Measurements from ENCODE around the gene ARHGEF16.

ARHGEF16 gene

GRCh38 chr1:3469849-3470649 is 15.6 kb downstream of the ARHGEF16 start:
- DNase-seq: no peak

DNA sequence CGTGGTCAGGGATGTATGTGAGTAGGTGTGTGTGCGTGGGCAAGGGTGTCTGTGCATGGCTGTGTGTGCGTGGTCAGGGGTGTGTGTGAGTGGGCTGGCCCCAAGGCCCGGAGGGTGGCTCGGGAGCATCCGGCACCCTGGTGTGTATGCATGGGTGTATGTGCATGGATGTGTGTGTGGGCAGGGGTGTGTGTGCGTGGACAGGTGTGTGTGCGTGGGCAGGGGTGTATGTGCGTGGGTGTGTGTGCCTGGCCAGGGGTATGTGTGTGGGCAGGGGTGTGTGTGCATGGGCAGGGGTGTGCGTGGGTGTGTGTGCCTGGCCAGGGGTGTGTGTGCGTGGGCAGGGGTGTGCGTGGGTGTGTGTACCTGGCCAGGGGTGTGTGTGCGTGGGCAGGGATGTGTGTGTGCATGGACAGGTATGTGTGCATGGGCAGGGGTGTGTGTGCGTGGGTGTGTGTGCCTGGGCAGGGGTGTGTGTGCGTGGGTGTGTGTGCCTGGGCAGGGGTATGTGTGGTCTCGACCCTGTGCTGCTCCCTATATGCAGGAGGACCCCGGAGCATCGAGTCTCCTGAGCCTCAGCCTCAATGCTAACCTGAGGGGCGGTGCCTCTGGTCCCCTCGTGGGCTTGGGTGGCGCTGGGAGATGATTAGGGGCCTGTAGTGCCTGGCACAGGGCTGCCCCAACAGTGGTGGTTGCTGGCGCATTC is 16.3 kb downstream of the ARHGEF16 start:
- no peak for DNase-seq

DNA sequence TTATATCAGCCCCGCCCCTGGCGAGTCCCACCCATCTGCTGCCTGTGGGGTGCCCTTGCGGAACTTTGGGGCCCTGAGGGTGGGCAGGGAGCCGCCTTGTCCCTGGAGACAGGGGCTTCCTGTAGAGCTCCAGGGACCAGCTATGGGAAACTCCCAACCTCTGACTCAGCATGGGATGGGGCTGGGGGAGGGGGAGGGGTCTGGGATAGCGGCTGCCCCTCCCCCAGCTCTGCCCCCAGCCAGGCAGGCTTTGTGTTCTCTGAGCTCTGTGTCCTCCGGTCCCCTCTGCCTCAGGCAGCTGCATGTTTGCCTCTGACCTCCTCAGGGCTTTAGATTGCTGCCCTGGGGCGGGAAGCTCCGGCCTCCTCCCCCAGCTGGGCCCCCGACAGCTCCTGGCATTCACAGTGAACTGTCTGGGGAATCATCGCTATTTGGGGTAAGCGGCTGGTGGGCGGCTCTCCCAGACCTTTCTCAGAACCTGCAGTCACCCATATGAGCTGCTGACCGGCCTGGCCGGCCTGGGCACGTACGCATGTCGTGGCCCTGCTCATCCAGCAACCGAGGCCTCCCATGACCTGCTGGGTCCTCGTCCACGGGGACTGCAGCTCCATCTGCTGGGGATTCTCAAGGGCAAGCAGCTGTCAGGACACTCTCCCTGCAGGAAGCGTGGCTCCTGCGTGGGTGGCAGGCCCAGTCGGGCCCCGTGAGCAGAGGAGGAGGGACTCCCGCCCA is 17.1 kb downstream of the ARHGEF16 start:
- peak; percentile 19 to 45 for DNase-seq

GRCh38 chr1:3472088-3472850 is 17.8 kb downstream of the ARHGEF16 start:
- no peak for DNase-seq

DNA sequence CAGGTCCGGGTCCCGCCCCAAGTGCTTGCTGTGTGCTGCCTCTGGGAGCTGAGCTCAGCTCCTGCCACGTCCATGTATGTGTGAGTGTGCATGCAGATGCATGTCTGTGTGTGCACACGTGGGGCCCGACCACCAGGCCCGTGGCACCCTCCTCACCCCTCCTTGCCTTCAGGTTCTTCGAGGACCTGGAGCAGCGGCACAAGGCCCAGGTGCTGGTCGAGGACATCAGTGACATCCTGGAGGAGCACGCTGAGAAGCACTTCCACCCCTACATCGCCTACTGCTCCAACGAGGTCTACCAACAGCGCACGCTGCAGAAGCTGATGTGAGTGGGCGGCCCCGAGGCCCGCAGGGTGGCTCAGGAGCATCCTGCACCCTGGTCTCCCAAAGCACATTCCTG is 18.4 kb downstream of the ARHGEF16 start:
- DNase-seq: no peak

DNA sequence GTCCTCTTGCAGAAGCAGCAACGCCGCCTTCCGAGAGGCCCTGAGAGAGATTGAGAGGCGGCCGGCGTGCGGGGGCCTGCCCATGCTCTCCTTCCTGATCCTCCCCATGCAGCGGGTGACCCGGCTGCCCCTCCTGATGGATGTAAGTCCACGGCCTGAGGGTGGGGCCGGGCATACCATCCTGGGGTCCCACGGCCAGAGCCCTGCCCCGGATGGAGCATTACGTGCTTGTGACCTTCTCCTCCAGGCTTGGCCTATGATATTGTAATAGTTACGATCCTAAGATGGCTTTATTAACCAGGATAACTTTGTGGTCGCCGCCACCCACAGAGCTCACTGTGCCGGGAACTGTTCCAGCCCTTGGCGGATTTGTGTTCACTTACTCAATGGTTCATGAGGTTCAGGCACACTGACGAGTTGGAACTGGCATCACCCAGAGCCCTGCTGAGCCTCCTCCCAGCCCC is 18.9 kb downstream of the ARHGEF16 start:
- DNase-seq: no peak

DNA sequence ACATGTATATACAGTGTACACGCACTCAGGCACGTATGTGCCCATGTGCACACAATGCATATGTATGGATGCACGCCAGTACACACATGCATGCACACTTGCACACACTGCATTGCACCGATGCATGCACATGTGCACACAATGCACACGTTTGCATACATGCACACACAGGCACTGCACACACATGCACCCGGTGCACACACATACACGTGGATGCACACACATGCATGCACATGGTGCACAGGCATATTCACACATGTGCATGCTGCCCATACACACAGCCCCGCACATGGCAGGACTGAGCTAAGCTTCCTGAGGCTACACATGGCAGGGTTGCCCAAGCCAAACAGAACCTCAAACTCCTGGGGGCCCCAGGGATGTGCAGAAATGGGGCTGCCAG is 19.6 kb downstream of the ARHGEF16 start:
- no peak for DNase-seq

- no peak for DNase-seq
Observed at GRCh38 chr1:3474421-3474820, 20.0 kb downstream of the ARHGEF16 start.

- DNase-seq: no peak
Observed at GRCh38 chr1:3475839-3476573, 21.5 kb downstream of the ARHGEF16 start.

GRCh38 chr1:3476666-3477065 is 22.2 kb downstream of the ARHGEF16 start:
- no peak for DNase-seq

DNA sequence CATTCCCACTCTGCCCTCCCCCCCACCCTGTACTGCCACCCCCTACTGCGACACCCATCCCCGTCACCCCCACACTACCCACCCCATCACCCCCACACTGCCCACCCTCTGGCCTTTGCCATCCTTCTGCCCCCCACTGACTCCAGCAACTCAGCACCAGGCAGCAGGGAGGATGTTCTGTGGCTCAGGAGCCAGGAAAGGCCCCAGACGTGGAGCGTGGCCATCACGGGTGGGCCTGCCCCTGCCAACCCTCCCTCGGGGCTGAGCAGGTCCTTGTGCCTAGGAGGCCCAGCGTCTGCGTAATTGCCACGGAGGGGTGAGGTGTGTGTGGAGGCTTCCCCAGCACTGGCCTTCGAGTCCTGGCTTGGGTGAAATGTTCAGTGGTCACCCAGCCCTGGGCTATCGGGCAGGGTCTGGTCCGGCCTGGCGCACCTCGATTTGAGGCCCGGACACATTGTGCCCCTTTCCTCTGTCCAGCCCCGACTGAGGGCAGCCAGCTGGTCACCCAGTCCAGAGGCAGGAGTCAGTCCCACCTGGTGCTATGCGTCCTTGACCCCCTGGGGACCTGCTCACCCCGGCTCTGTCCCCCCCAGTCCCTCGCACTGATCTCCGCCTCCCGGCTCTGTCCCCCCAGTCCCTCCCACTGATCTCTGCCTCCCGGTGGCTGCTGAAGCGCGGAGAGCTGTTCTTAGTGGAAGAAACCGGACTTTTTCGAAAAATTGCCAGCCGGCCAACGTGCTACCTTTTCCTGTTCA is 23.0 kb downstream of the ARHGEF16 start:
- no peak for DNase-seq

DNA sequence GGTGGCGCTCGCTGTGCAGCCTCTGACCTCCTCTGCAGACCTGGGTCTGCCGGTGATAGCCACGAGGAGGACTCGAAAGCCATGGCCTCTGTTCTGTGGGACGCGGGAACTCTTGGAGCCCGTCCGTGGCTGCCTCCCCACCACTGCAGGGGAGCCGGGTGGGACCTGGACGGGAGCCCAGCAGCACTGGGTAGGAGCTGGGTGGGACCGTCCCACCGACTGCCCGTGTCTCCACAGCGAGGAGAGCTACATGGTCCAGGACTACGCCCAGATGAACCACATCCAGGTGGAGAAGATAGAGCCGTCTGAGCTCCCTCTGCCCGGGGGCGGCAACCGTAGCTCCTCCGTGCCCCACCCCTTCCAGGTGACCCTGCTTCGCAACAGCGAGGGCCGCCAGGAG is 23.7 kb downstream of the ARHGEF16 start:
- no peak for DNase-seq

- no peak for DNase-seq
Observed at GRCh38 chr1:3479511-3480368, 25.3 kb downstream of the ARHGEF16 start.

DNA sequence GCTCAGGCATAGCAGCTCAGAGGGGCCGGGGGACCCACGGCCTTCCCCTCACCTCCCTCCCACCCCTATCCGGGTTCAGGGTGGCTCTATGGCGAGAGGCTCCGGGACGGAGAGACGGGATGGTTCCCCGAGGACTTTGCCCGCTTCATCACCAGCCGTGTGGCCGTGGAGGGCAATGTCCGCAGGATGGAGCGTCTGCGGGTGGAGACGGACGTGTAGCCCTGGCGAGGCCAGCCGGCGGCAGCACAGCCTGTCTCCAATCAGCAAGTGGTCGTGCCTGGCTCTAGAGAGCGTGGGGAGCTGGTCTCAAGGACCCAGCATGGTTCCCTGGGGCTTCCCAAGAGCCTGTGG is 25.9 kb downstream of the ARHGEF16 start:
- DNase-seq: no peak

DNA sequence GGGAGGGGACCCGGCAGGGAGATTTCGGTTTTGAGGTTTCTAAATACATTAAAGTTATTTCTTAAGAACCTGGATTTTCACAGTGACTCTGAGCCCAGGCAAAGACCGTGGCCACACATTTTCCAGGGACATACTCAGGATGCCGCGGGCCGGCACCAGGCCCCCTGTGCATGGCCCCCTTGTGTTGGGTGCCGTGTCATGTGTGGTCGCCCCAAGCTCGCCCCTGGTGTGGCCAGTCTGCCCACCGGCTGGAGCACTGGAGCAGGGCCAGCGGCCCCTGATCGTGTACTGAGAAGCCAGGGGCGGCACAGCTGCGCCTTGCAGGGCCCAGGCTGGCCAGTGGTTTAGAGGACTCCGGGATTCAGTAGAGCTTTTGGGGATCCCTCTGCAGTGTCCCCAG is 26.6 kb downstream of the ARHGEF16 start:
- no peak for DNase-seq

DNA sequence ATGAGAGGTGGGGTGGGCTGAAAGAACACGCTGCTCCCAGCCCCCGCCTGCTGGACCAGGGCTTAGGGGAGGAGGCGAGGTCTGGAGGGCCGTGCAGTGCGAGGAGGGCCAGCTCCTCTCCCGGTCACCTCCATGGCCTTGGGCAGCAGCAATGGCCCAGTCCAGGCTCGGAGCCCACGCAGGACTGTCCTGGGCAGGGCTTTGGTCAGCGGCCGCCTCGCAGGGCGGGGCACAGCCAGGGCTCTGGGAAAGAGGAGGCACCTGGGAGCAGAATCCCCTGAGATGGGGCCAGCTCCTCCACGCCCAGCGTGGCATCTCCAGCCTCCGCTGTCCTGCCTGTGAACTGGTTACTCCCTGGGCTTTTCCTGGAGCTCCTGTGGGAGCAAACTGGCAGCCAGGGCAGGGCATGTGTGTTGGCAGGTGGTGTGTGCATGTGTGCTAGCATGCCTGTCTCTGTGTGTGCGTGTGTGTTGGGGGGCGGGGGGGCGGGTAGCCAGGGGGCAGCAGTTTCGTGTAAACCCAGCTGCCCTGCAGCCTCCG is 27.4 kb downstream of the ARHGEF16 start:
- DNase-seq: no peak

DNA sequence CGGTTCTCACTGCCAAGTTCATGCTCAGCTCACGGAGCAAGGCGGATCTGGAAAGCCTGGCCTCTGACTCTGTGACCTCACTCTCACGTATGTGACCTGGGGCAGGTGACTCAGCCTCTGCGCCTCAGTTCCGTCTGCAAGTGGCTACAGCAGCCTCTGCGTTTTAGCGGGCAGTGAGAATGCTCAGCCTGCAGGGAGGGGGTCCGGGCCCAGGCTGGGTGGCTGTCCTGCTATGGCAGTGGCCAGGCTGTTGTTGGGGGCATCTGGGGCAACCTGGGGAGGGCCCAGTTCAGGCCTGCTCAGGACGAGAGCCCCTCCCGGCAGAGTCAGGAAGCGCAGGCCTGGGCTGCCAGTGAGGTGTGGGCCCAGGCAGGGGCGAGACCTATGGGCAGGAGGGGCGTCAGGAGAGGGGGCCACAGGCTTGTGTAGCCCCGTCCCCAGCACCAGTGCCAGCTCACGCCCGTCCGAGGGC is 27.9 kb downstream of the ARHGEF16 start:
- DNase-seq: no peak

- DNase-seq: no peak
Observed at GRCh38 chr1:3483380-3483779, 28.9 kb downstream of the ARHGEF16 start.

- peak in 1 of 2 donors; percentile 53 for DNase-seq
Observed at GRCh38 chr1:3483801-3484444, 29.5 kb downstream of the ARHGEF16 start.

Data from inflammatory macrophage treated with lipopolysaccharide for 1 hour (primary cell).